ENCODE results near the gene CASK.
"Not testable (repeated sequence)": the region's sequence is repeated elsewhere in the genome, so short reads cannot be mapped to it uniquely, and the experiment has no call there.

DNA sequence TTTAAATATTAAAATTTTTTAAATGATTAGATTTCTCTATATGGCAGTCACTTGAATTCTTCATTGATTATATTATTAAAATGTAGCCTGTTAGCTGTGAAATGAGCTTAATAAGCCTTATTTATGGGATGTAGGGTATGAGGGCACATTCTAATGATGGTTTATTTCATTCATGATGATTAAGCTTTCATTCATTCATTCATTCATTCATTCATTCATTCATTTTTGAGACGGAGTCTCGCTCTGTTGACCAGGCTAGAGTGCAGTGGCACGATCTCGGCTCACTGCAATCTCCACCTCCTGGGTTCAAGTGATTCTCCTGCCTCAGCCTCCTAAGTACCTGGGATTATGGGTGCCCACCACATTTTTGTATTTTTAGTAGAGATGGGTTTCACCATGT, 317.3 kb downstream of the CASK start:
- TF ChIP-seq, protein P1, sequence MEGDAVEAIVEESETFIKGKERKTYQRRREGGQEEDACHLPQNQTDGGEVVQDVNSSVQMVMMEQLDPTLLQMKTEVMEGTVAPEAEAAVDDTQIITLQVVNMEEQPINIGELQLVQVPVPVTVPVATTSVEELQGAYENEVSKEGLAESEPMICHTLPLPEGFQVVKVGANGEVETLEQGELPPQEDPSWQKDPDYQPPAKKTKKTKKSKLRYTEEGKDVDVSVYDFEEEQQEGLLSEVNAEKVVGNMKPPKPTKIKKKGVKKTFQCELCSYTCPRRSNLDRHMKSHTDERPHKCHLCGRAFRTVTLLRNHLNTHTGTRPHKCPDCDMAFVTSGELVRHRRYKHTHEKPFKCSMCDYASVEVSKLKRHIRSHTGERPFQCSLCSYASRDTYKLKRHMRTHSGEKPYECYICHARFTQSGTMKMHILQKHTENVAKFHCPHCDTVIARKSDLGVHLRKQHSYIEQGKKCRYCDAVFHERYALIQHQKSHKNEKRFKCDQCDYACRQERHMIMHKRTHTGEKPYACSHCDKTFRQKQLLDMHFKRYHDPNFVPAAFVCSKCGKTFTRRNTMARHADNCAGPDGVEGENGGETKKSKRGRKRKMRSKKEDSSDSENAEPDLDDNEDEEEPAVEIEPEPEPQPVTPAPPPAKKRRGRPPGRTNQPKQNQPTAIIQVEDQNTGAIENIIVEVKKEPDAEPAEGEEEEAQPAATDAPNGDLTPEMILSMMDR (IDR thresholded peaks at IDR 0.05 in 8 of 11, conservative IDR thresholded peaks at IDR 0.05 in 3 of 11), result not testable (repeated sequence)
- not testable (repeated sequence) for TF ChIP-seq POLR2AphosphoS5, POLR2A (IDR thresholded peaks at IDR 0.05)
